NCI-H1048 (cell line): ENCODE measurements around the gene EMC1.
"Not testable (repeated sequence)": the region's sequence is repeated elsewhere in the genome, so short reads cannot be mapped to it uniquely, and the experiment has no call there.

Experiments
- DNase-seq: peaks from one replicate; lab custom pipeline; 2025; lab: John Stamatoyannopoulos, UW

The EMC1 gene

DNA sequence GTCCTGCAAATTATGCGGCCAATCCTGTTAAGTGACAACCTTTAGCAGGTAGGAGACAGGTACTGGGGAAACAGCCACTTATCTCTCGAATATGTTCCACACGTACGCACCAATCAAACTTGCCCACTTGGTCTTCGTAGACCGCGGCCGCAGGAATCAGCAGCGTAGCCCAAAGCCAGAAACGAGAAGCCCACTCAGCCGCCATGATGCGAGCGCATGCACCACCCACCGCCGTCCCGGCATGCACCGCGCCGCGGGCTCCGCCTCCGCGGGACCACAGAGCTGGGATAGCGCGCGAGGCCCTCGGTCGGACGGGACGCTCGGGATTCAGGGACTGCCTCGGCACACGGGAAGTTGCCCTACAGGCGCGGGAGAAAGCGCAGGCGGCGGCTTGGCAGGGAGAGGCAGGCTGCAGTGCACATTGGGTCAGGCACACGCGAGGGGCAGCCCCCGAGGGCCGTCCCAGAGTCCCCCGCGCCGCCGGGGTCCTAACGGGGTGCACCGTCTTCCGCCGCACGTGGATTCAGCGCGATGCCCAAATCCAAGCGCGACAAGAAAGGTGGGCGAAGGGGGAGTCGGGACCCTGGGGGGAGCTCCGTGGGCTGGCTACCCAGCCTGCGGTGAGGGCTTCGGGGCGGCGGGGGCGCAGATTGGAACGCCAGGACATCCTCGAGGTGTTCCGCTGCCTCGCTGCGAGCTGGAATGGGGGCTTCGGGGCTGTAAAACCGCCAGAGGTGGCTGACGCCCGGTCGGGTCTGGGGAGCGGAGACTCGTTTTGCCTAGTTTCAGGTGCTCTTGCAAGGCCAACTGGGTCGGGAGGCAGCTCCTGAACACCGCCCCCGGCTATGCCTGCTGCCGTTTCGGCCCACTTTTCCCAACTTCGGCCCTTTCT is at the start of gene EMC1, which contains the start of gene MRTO4:
EMC1 (minus strand) TSS at position 220 of the 892 bp plus-strand sequence; CDS start at position 205, 15 bp downstream.
MRTO4 (plus strand) TSS at position 501 of the 892 bp plus-strand sequence; CDS start at position 532, 31 bp downstream.
- peak; percentile 11 for DNase-seq

DNA sequence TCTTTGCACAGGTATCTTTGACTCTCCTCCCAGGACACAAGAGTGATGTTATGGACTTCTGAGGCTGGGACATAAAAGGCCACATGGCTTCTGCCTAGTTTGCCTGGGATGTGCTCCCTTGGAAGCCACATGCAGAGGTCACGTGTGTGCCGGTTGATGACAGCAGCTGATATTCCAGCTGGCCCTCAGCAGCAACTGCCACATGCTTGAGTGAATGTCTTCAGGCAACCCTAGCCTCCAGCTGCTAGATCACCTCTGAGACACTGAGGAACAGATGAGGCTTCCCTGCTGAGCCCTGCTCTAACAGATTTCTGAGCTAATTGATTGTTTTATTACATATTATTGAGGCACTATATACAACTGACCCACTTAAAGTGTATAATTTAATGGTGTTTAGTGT is 48.9 kb upstream of the EMC1 start:
- no peak for DNase-seq

GRCh38 chr1:19294638-19295037 is 43.3 kb upstream of the EMC1 start:
- no peak for DNase-seq

DNA sequence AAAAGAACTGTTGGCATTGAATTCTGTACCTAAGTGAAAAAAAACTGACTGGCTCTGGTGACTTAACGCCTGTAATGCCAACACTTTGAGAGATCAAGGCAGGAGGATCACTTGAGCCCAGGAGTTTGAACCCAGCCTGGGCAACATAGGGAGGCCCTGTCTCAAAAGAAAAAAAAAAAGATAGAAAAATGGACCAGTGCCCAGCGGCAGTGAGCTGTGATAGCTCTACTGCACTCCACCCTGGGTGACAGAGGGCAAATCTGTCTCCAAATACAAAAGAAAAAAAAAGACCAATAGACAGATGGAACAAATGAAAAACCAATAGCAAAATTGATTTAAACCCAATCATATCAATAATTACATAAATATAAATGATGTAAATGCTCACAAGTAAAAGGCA is 37.9 kb upstream of the EMC1 start:
- DNase-seq: no peak

DNA sequence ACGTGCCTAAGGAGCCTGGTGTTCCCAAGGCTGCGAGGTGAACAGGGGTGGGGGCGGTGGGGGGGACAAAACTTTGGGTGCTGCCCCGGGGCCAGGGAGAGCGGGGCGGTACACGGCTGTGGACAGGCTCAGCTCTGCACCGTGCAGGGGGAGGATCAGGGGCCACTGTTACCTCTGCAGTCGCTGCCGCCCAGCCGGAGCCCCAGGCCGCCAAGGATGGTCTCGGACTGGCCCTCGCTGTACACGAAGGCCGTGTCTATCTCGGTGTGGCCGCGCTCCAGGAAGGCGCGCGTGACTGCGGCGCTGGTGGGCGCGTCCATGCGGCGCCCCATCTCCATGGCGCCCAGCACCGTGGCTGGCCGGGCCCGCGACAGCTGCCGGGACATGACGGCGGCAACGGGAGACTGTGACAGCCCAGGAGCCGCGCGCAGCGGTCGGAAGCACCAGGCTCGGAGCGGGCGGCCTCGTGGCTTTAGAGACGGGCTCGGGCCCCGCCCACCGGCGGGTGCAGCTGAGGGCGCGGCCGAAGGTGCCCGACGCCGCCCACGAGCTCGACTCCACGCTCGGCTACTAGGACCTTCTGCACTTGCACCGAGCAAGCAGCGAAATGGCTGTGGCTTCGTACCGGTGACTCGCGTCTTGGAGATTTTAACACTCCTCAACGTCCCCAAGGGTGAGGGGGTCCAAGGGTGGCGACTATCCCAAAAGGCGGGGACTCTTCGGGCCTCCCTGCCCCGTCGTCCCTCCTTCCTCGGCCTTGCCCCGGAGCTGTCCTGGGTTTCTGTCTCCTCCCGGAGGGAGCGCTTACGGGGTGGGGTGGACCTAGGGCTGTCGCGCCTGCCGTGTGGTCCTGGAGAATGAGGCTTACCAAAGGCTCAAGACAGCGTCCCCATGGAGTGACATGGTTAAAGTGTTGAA is 37.3 kb upstream of the EMC1 start, which contains the start of gene AKR7A3:
AKR7A3 (minus strand) TSS at position 447 of the 918 bp plus-strand sequence; CDS start at position 386, 61 bp downstream.
- peak; percentile 35 for DNase-seq

GRCh38 chr1:19287436-19288185 is 36.3 kb upstream of the EMC1 start:
- DNase-seq: no peak

DNA sequence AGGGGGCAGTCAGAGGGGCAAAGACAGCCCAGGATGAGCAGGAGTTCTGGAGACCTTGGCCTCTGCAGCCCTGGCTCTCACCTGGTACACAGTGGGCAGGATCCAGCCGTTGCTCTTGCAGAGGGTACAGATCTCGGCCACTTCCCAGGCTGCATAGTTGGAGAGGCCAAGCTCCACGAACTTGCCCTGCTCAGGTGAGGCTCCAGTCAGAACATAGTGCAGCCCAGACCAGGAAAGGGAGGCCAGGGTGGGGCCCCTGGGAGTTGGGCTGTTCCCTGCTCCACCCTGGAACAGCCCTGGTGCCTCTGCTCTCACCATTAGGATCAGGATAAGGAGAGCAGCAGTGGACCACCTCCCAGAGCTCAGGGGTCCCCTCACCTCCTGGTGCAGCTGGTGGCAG is 34.5 kb upstream of the EMC1 start:
- not testable (repeated sequence) for DNase-seq

GRCh38 chr1:19285366-19285765 is 34.0 kb upstream of the EMC1 start:
- DNase-seq: not testable (repeated sequence)

- DNase-seq: no peak
Measured at GRCh38 chr1:19284881-19285280, 33.6 kb upstream of the EMC1 start.

DNA sequence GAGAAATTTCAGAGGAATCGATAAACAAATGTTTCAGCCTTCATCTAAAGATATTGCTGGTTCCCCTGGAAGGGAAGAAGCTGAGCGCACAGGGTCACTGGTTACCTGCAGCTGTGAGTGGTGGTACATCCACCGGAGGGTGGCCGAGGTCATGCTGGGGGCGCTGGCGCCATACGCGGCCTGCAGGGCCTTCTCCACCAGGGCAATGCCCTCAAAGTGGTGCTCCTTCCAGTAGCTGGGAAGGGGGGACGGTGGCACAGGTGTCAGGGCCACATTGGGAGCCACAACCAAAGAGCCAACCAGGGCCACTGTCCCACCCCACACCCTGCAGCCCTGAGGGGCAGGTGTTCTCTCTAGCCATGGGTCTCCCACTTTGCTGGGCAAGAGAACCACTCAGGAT is 32.6 kb upstream of the EMC1 start:
- no peak for DNase-seq

DNA sequence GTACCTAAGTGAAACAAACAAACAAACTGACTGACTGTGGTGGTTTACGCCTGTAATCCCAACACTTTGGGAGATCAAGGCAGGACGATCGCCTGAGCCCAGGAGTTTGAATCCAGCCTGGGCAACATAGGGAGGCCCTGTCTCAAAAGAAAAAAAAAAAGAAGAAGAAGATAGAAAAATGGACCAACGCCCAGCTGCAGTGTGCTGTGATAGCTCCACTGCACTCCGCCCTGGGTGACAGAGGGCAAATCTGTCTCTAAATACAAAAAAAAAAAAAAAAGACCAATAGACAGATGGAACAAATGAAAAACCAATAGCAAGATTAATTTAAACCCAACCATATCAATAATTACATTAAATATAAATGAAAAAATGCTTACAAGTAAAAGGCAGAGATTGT is 23.3 kb upstream of the EMC1 start:
- DNase-seq: no peak

DNA sequence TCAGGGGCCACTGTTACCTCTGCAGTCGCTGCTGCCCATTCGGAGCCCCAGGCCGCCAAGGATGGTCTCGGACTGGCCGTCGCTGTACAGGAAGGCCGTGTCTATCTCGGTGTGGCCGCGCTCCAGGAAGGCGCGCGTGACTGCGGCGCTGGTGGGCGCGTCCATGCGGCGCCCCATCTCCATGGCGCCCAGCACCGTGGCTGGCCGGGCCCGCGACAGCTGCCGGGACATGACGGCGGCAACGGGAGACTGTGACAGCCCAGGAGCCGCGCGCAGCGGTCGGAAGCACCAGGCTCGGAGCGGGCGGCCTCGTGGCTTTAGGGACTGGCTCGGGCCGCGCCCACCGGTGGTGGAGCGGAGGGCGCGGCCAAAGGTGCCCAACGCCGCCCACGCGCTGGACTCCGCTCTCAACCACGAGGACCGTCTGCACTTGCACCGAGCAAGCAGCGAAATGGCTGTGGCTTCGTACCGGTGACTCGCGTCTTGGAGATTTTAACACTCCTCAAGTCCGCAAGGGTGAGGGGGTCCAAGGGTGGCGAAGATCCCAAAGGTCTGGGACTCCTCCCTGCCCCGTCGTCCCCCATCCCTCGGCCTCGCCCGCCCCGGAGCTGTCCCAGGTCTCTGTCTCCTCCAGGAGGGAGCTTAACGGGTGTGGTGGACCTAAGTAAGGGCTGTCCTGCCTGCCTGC is 22.7 kb upstream of the EMC1 start:
- DNase-seq: not testable (repeated sequence)

GRCh38 chr1:19273106-19273843 is 22.0 kb upstream of the EMC1 start:
- DNase-seq: no peak

DNA sequence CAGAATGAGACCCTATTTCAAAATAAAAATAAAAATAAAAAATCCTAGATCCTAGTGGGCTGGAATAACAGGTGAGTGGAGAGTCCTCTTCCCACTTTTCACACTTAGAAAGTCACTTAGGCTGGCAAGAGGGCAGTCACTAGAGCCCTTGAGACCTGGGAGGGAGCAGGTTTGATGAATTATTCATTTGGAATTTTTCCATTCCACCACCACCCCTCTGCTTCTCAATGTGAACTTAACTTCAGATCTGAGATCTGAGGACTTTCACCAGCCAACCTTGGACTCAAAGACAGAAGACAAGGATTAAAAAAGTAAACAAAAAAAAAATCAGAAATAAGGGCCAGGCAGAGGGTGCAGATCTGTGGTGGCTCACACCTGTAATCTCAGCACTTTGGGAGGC is 20.7 kb upstream of the EMC1 start:
- no peak for DNase-seq

DNA sequence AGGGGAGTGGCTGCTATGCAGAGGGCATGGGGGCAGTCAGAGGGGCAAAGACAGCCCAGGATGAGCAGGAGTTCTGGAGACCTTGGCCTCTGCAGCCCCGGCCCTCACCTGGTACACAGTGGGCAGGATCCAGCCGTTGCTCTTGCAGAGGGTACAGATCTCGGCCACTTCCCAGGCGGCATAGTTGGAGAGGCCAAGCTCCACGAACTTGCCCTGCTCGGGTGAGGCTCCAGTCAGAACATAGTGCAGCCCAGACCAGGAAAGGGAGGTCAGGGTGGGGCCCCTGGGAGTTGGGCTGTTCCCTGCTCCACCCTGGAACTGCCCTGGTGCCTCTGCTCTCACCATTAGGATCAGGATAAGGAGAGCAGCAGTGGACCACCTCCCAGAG is 19.0 kb upstream of the EMC1 start:
- not testable (repeated sequence) for DNase-seq

GRCh38 chr1:19269427-19270342 is 18.4 kb upstream of the EMC1 start:
- not testable (repeated sequence) for DNase-seq

DNA sequence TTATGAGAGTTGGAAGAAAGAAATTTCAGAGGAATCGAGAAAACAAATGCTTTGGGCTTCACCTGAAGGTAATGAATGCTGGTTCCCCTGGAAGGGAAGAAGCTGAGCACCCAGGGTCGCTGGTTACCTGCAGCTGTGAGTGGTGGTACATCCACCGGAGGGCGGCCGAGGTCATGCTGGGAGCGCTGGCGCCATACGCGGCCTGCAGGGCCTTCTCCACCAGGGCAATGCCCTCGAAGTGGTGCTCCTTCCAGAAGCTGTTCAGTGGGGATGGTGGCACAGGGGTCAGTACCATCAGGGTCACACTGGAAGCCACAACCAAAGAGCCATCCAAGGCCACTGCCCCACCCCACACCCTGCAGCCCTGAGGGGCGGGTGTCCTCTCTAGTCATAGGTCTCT is 17.1 kb upstream of the EMC1 start:
- no peak for DNase-seq

GRCh38 chr1:19262744-19263143 is 11.4 kb upstream of the EMC1 start:
- no peak for DNase-seq

GRCh38 chr1:19262047-19262446 is 10.7 kb upstream of the EMC1 start:
- DNase-seq: no peak
